OCI-LY1 (cell line): ENCODE measurements around the gene HRNR.

Experiments used
- CTCF ChIP-seq: fragments of 200-600 bp; sonication (generic), shearing (Covaris generic); IDR thresholded peaks from 2 replicates; pipeline ENCODE4 v1.5.1; 2017; ENCODE audit warnings: mild to moderate bottlenecking, antibody characterized with exemption, low read length, moderate library complexity, mixed read lengths
- EZH2 ChIP-seq: fragments of 200-600 bp; sonication (generic), shearing (Covaris generic); IDR thresholded peaks from 2 replicates; pipeline ENCODE4 v1.8.0; 2017; ENCODE audit warnings: borderline replicate concordance, mixed run types, mild to moderate bottlenecking, antibody characterized with exemption, low read length, moderate library complexity, mixed read lengths

GRCh38 chr1:152179566-152179965 is 44.4 kb downstream of the HRNR start:
- TF ChIP-seq CTCF, result no peak
- TF ChIP-seq EZH2, result no peak
